NCI-H446 (cell line): ENCODE measurements around the gene LMO7.

Experiments used
- DNase-seq, 2 experiments: peaks; one replicate each; lab custom pipeline; 2025; lab: John Stamatoyannopoulos, UW

LMO7 gene

GRCh38 chr13:75635828-75636435 is at the start of gene LMO7:
TSS of gene LMO7 (plus strand) at chr13:75636330. CDS start at chr13:75636658, 328 bp downstream.
- no peak for DNase-seq

GRCh38 chr13:75587679-75588078 is 48.5 kb upstream of the LMO7 start:
- DNase-seq, result no peak

GRCh38 chr13:75596657-75597182 is 39.4 kb upstream of the LMO7 start:
- no peak for DNase-seq

GRCh38 chr13:75600371-75600770 is 35.8 kb upstream of the LMO7 start:
- DNase-seq, result no peak

- no peak for DNase-seq
These were observed 33.1 kb upstream of the LMO7 start for GRCh38 chr13:75603038-75603437.

- DNase-seq, result no peak
These were observed 28.7 kb upstream of the LMO7 start for GRCh38 chr13:75607447-75607846.

- no peak for DNase-seq
These were observed 25.7 kb upstream of the LMO7 start for GRCh38 chr13:75610466-75610865.

GRCh38 chr13:75612354-75612753 is 23.8 kb upstream of the LMO7 start:
- no peak for DNase-seq

GRCh38 chr13:75617230-75617629 is 18.9 kb upstream of the LMO7 start:
- no peak for DNase-seq

GRCh38 chr13:75618308-75618707 is 17.8 kb upstream of the LMO7 start:
- no peak for DNase-seq

GRCh38 chr13:75620020-75620419 is 16.1 kb upstream of the LMO7 start:
- DNase-seq, result no peak

- DNase-seq, result no peak
These were observed 15.0 kb upstream of the LMO7 start for GRCh38 chr13:75621147-75621546.

- DNase-seq, result no peak
These were observed 7.3 kb upstream of the LMO7 start for GRCh38 chr13:75628801-75629200.

- DNase-seq, result no peak
These were observed 2.8 kb upstream of the LMO7 start for GRCh38 chr13:75633285-75633684.

- DNase-seq, result no peak
These were observed 866 bp upstream of the LMO7 start for GRCh38 chr13:75635101-75635827.

- no peak for DNase-seq
These were observed 478 bp downstream of the LMO7 start for GRCh38 chr13:75636436-75637180.

GRCh38 chr13:75637181-75637750 is 1.1 kb downstream of the LMO7 start:
- DNase-seq, result no peak

GRCh38 chr13:75639454-75639853 is 3.3 kb downstream of the LMO7 start:
- DNase-seq, result no peak

GRCh38 chr13:75641026-75641425 is 4.9 kb downstream of the LMO7 start:
- no peak for DNase-seq

- no peak for DNase-seq
These were observed 7.1 kb downstream of the LMO7 start for GRCh38 chr13:75643182-75643581.

- no peak for DNase-seq
These were observed 7.6 kb downstream of the LMO7 start for GRCh38 chr13:75643693-75644092.

- DNase-seq, result no peak
These were observed 9.0 kb downstream of the LMO7 start for GRCh38 chr13:75645141-75645540.
